ENCODE measurements around the gene WWTR1. TPM values are rescaled to one million over a fixed set of nuclear protein-coding genes. Genes with fewer than 3 reads are reported as not detected.

WWTR1 gene
- total RNA-seq, 1 donor from 2014 or later: 0.73 TPM

- DNase-seq: no peak
- no peaks in the 10 kb centered on the region for H3K4me1 Mint-ChIP-seq
- intact Hi-C loops (cut with micrococcal nuclease): no loop called here
- ATAC-seq (ENCODE audit: low read depth): no peak
- CTCF ChIA-PET: no interaction called here
- POLR2A ChIA-PET: no interaction called here
- no peaks in the 10 kb centered on the region for H3K9me3 Mint-ChIP-seq
- H3K36me3 Mint-ChIP-seq (ENCODE audit: low read depth): no peaks in the 10 kb centered on the region
- peaks cover 5% of the 10 kb centered on the region for H3K27me3 Mint-ChIP-seq
- no peak for TF ChIP-seq CTCF (IDR thresholded peaks at IDR 0.05)
- H3K27ac Mint-ChIP-seq: no peak overlapping the region
- H3K4me3 Mint-ChIP-seq: no peak overlapping the region
These were observed 65.0 kb downstream of the WWTR1 start for GRCh38 chr3:149592758-149593240.

GRCh38 chr3:149590691-149591441 lies 67.0 kb downstream of the WWTR1 start:
- H3K9me3 Mint-ChIP-seq: no peaks in the 10 kb centered on the region
- CTCF ChIA-PET: no interaction called here
- H3K4me3 Mint-ChIP-seq: no peak overlapping the region
- peaks cover 12% of the 10 kb centered on the region for H3K27me3 Mint-ChIP-seq
- ATAC-seq (ENCODE audit: low read depth) (no peak), DNase-seq (no peak)
- no peaks in the 10 kb centered on the region for H3K4me1 Mint-ChIP-seq
- POLR2A ChIA-PET: no interaction called here
- H3K27ac Mint-ChIP-seq: no peak overlapping the region
- intact Hi-C loops (cut with micrococcal nuclease): no loop called here
- TF ChIP-seq CTCF (IDR thresholded peaks at IDR 0.05): no peak
- H3K36me3 Mint-ChIP-seq (ENCODE audit: low read depth): no peaks in the 10 kb centered on the region

- H3K27me3 Mint-ChIP-seq: peaks cover 12% of the 10 kb centered on the region
- H3K27ac Mint-ChIP-seq: no peak overlapping the region
- H3K4me3 Mint-ChIP-seq: no peak overlapping the region
- intact Hi-C loops (cut with micrococcal nuclease): no loop called here
- ChIA-PET CTCF (no interaction called here), POLR2A (no interaction called here)
- TF ChIP-seq CTCF (IDR thresholded peaks at IDR 0.05): no peak
- no peaks in the 10 kb centered on the region for H3K9me3 Mint-ChIP-seq
- ATAC-seq (ENCODE audit: low read depth) (no peak), DNase-seq (no peak)
- peaks cover 2% of the 10 kb centered on the region for H3K4me1 Mint-ChIP-seq
- H3K36me3 Mint-ChIP-seq (ENCODE audit: low read depth): no peaks in the 10 kb centered on the region
These were observed 68.5 kb downstream of the WWTR1 start for GRCh38 chr3:149589332-149589731.

GRCh38 chr3:149588909-149589308 lies 68.9 kb downstream of the WWTR1 start:
- no peak for ATAC-seq (ENCODE audit: low read depth)
- Mint-ChIP-seq H3K9me3 (no peaks in the 10 kb centered on the region), H3K36me3 (ENCODE audit: low read depth) (no peaks in the 10 kb centered on the region), H3K4me1 (peaks cover 2% of the 10 kb centered on the region), H3K27ac (no peak overlapping the region), H3K4me3 (no peak overlapping the region), H3K27me3 (peaks cover 12% of the 10 kb centered on the region)
- ChIA-PET POLR2A (no interaction called here), CTCF (no interaction called here)
- no peak for DNase-seq
- intact Hi-C loops (cut with micrococcal nuclease): no loop called here
- TF ChIP-seq CTCF (IDR thresholded peaks at IDR 0.05): no peak

- ATAC-seq (ENCODE audit: low read depth) (no peak), DNase-seq (no peak)
- H3K36me3 Mint-ChIP-seq (ENCODE audit: low read depth): no peaks in the 10 kb centered on the region
- H3K27me3 Mint-ChIP-seq: peaks cover 7% of the 10 kb centered on the region
- ChIA-PET CTCF (no interaction called here), POLR2A (no interaction called here)
- no peak overlapping the region for H3K4me3 Mint-ChIP-seq
- intact Hi-C loops (cut with micrococcal nuclease): no loop called here
- no peak for TF ChIP-seq CTCF (IDR thresholded peaks at IDR 0.05)
- no peaks in the 10 kb centered on the region for H3K9me3 Mint-ChIP-seq
- H3K27ac Mint-ChIP-seq: no peak overlapping the region
- peaks cover 2% of the 10 kb centered on the region for H3K4me1 Mint-ChIP-seq
These were observed 70.4 kb downstream of the WWTR1 start for GRCh38 chr3:149587383-149587782.
